Measurements from ENCODE around the gene AJUBA. TPM values are rescaled to one million over a fixed set of nuclear protein-coding genes. Genes with fewer than 3 reads are reported as not detected.
"Not testable (repeated sequence)": the region's sequence is repeated elsewhere in the genome, so short reads cannot be mapped to it uniquely, and the experiment has no call there.

Gene AJUBA
- total RNA-seq, 1 experiment from 2014 or later, result 47.3 TPM

DNA sequence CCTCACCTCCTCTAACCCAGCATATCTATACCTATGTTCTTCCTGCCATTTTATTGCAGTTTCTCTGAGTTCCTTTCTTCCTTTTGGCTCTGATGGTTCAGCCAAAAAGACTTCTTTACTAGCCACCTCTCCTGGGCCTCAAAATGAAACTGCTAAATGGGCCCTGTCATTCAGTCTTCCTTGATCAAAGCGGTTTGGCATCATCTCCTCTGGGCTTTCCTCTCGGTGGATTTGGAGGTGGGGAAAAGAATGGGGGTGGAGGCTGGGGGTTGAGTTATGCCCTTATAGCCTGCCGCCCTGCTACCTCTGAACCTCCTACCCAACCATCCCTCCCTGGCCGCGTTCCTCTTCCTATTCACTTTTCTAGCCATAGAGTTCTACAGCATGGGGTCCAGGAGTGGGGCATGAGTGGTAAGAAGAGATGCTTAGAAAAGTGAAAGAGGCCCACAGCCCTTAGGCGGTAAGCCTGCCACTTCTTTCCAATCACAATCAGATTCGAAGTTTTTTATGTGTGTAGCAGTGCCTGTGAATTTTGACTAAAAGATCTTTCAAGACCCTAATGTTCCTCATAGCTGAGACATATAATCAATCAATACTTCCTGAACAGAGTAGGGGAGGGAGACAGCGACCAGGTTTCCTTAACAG lies 2.5 kb downstream of the AJUBA start:
- Histone ChIP-seq H3K27me3 (no peaks in the 10 kb centered on the region), H3K9me3 (replicated peaks) (no peaks in the 10 kb centered on the region), H3K4me3 (peak overlapping the region; percentile 91), H3K36me3 (peaks cover 29% of the 10 kb centered on the region), H3K27ac (peak overlapping the region; percentile 88), H3K4me1 (peaks cover 31% of the 10 kb centered on the region)
- peak; percentile 27 to 49 for DNase-seq

DNA sequence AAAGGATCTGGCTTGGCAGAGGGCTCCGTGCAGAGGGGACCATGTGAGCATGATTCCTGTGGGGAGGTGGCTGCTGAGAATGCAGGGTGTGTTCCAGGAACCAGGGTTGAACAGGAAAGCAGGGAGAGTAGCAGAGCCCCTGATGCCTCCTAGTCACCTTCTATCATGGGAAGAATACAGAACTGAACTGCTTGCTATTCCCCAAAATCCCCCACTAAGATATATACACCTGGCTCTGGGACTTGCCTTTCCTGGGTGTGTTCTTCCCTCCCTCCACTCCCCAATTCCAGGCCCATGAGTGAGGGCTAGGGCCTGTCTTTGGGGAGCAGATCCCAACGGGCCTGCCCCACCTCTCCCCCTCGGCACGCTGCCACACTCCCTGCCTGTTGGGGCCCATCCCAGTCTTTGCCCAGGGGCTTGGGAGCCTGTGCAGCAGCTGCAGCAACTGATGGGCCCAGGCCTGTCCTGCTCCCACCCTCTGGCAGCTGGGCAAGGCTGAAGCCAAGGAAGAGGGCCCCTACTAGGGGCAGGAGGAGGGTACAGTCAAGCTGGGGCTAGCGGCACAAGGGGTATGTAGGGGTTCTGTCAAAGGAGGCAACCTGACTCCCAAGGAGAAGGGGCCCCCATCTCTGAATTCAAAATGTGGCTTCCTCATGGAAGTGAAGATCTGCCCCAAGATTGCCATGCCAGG lies 3.2 kb downstream of the AJUBA start:
- Histone ChIP-seq H3K4me1 (peaks cover 31% of the 10 kb centered on the region), H3K36me3 (peaks cover 37% of the 10 kb centered on the region), H3K9me3 (replicated peaks) (no peaks in the 10 kb centered on the region)

DNA sequence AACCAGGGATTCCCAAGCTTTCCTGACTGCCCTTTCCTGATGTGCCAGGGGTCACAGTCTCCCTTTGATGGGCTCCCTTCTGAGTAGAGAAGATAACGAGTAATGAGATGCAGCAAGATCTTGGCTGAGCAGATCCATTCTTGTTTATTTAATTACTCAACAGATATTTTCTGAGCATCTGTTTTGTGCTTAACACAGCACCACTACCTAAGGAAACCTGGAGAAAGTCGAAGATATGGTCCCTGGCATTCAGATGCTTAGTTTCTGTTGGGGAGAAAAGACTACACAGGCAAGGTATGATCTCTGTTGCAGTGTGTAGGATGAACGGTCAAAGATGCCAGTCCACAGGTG lies 3.9 kb downstream of the AJUBA start:
- Histone ChIP-seq H3K4me1 (peaks cover 31% of the 10 kb centered on the region), H3K4me3 (peak overlapping the region; percentile 91), H3K27me3 (no peaks in the 10 kb centered on the region), H3K36me3 (peaks cover 43% of the 10 kb centered on the region), H3K9me3 (replicated peaks) (no peaks in the 10 kb centered on the region), H3K27ac (peak overlapping the region; percentile 88)
- DNase-seq, result no peak

More for the DNA sequence above, 3.2 kb downstream of the AJUBA start:
- peak overlapping the region; percentile 88 for H3K27ac ChIP-seq
- peak; percentile 88 to 91 for DNase-seq
- H3K27me3 ChIP-seq, result no peaks in the 10 kb centered on the region
- peak overlapping the region; percentile 91 for H3K4me3 ChIP-seq

DNA sequence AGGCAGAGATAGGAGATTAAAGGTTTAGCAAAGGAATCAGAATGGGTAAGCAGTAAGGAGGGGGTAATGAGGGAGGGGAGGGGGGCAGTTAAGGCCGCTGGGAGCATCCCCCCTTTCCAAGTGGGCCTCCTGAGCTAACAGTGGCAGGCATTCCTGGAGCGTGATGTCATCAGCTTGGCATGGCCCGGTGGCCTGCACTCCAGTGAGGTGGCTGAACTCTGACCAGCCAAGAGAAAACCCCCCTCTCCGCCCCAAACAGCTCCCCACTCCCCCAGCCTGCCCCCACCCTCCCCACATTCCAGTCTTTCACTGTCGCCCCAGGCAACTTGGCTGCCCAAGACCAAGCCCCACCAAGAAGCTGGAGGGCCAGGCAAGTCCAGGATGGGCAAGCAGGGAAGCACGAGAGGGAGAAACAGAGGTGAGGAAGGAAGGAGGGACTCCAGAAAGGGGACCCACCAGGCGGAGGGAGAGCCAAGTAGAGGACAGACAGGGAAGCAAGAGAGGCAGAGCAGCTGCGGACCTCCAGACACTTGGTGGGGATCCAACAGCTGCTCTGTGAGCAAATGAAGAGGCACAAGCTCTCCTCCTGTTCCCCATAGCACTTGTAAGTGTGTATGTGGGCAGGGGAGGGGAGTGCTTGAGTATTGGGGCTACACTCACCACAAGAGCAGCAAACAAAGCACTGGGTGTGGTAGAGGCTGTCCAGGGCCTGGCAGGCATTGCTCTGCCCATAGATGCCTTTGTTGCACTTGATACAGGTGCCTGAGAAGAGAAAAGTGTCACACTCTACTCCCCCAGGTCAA lies 4.5 kb downstream of the AJUBA start:
- Histone ChIP-seq H3K4me3 (peak overlapping the region; percentile 91), H3K27ac (peak overlapping the region; percentile 88), H3K9me3 (replicated peaks) (no peaks in the 10 kb centered on the region), H3K36me3 (peaks cover 49% of the 10 kb centered on the region), H3K27me3 (no peaks in the 10 kb centered on the region), H3K4me1 (peaks cover 29% of the 10 kb centered on the region)
- peak; percentile 96 for DNase-seq

DNA sequence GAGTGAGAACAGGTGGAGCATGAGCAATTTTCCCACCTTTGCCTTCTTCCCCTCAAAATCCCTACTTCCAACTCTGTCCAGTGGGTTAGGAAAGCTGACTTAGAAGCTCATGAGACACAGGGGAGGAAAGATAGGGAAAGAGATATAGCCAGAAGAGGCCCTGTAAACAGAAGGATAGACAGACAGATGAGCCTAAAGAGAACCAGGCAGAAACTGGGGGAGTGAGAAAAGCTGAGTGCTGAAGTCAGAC lies 5.0 kb downstream of the AJUBA start:
- Histone ChIP-seq H3K4me1 (peaks cover 29% of the 10 kb centered on the region), H3K27ac (peak overlapping the region; percentile 88), H3K27me3 (no peaks in the 10 kb centered on the region), H3K4me3 (peak overlapping the region; percentile 34), H3K9me3 (replicated peaks) (no peaks in the 10 kb centered on the region), H3K36me3 (peaks cover 55% of the 10 kb centered on the region)
- DNase-seq, result no peak

DNA sequence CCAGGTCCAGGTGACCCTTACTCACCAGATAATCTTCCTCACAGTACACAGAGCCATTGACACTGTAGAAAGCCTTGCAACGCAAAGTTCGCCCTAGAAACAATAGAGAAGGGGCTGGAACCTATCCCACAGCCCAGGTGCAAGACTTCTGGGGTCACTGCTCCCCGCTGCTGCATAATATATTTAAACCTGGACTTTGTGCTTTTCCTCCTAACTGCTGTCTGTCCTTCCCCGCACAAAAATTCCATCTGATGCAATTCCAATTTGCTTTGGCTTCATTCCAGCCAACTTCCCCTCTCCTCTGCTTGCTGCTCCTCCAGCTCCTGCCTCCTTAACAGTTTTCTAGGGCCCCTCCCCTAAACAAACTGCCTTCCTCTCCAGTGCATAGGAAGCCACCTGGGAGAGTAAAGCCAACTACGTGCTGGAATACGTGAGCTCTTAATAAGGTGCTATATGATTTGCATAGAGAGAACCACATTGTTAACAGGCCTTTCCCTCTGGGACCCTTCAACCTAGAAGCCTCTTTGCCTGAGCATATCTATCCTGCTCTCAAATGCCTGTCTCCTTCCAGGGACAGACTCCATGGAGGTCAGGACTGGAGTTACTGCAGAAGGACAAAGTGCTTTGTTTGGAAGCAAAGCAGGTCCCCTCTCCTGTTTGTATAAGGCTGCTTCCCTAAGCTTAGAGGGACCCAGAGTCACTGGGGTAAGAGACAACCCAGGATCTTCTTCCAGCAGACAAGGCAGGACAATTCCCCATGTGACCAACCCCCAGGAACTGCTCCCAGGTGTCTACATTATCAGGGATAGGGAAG lies 5.5 kb downstream of the AJUBA start:
- peaks cover 60% of the 10 kb centered on the region for H3K36me3 ChIP-seq
- peak in 1 of 2 experiments; percentile 47 for DNase-seq

DNA sequence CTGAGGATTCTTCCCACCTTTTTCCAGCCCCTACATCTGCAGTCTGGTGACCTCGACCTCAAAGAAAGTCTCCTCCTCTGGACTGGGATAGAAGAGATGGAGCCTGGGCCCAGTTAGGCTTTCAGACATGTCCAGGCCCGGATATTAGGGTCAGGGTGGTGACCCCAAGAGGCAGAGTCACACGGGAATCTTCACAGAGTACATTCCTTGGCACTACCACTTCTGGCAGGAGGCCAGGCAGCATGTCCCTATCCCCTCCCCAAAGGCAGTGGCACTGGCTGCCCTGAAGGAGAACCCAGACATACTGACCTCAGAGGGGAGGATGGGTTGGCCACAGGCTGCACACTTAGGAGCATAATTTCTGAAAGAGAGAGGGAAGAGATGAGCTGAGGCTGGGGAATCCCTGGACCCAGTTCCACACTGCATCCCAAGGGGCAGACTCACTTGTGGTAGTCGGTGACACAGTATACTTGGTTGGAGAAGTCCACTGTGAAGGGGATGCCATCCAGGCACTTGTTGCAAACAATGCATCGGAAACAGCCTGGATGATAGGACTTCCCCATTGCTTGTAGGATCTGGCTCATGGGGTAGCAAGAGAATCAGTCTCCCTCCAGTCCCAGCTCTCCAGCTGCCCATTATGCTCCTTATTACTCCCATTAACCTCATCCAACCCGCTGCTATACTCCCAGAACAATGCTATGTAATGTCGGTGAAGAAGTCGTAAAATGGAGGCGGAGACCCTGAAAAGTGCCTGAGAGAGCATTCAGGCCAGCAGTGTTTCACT lies 7.6 kb downstream of the AJUBA start:
- DNase-seq, result no peak
- H3K4me1 ChIP-seq, result peaks cover 29% of the 10 kb centered on the region
- no peak overlapping the region for H3K4me3 ChIP-seq
- H3K27ac ChIP-seq, result no peak overlapping the region
- peaks cover 65% of the 10 kb centered on the region for H3K36me3 ChIP-seq
- H3K9me3 ChIP-seq (replicated peaks), result no peaks in the 10 kb centered on the region
- H3K27me3 ChIP-seq, result no peaks in the 10 kb centered on the region

More for the DNA sequence above, 5.5 kb downstream of the AJUBA start:
- Histone ChIP-seq H3K4me3 (peak overlapping the region; percentile 34), H3K9me3 (replicated peaks) (no peaks in the 10 kb centered on the region), H3K27me3 (no peaks in the 10 kb centered on the region), H3K27ac (peak overlapping the region; percentile 88), H3K4me1 (peaks cover 29% of the 10 kb centered on the region)

DNA sequence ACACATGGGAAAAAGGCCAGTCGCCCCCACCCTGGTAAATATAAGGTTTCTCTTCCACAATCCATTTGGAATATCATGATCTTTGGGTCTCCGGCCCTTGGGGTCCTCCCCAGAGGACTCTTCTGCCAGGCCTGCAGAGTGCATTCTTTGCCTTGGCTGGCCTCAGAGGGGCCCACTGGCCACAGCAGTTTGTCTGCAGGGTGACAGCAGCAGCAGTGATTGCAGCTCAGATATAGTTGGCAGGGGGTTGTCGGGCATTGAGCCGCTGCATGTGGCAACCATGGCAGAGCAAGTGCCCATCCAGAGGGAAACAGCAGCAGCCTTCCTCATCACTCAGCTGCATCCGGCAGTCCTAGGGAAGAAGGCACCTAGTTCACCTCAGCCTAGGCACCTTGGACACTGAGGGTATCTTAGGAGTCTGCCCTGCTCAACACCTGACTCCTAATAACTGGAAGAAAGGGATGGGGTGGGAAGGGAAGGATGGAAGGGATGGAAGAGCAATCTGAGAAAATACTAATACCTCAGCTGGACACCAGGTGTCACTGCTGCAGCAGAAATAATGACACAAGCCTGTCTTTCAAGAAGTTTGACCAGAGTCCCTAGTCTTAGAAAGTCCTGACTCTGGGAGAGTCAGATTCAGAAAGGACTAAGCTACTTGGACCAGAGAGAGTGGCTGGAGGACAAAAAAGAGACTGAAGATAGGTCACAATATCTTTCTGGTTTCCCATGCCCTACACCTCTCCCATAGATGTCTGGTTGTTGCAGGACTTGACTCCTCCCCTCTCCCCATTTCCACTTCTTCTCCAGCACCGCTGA lies 8.9 kb downstream of the AJUBA start:
- peak; percentile 36 to 78 for DNase-seq
- H3K27ac ChIP-seq, result no peak overlapping the region
- H3K4me3 ChIP-seq, result no peak overlapping the region
- no peaks in the 10 kb centered on the region for H3K27me3 ChIP-seq
- peaks cover 21% of the 10 kb centered on the region for H3K4me1 ChIP-seq
- peaks cover 66% of the 10 kb centered on the region for H3K36me3 ChIP-seq
- no peaks in the 10 kb centered on the region for H3K9me3 ChIP-seq (replicated peaks)

DNA sequence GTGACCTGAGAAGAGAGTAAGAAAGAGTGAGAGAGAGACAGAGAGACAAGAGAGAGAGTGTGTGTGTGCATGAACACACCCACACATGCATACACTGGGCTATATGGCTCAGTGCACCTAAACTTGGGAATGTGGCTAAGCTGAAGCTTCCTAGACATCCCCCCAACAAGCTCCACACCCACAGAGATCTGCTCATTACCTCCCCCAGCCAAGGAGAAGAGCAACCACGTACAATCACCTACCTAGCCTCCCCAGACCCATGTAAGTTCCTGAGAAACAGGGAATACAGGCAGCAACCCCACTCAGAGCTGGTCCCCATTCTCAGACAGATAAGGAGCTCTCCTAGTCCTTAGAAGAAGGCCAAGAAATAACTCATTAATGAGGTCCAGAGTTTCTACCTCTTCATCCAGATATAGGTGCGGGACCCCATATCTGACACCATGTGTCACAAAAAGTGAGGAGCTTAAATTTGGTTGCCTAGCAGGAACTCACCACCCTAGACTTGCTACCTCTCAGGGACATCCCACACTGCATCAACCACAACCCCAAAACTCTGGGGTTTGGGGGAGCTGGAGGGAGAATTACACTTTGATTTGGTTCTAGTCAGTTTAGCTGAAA lies 9.9 kb downstream of the AJUBA start:
- peaks cover 66% of the 10 kb centered on the region for H3K36me3 ChIP-seq
- H3K27me3 ChIP-seq, result no peaks in the 10 kb centered on the region
- no peak for DNase-seq
- H3K27ac ChIP-seq, result no peak overlapping the region
- H3K9me3 ChIP-seq (replicated peaks), result no peaks in the 10 kb centered on the region
- H3K4me3 ChIP-seq, result no peak overlapping the region
- H3K4me1 ChIP-seq, result peaks cover 14% of the 10 kb centered on the region

DNA sequence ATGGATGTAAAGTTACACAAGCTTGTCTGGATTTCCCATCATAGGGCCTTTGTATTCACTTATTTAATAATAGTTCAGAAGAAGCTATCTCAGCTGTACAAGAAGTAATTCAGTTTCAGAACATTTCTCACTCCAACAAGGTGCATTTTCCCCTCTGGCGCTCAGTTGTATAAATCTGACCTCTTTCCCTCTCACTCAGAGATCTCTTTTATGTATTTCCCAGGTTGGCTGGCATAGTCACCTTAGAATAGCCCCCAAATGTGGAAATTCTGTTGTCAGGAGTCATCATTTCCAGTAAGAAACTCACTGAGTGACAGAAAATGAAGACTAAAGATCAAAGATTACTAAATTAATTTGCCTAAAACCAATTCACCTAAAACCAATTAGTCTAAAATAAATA lies 11.2 kb downstream of the AJUBA start:
- no peaks in the 10 kb centered on the region for H3K9me3 ChIP-seq (replicated peaks)
- H3K27ac ChIP-seq, result no peak overlapping the region
- peaks cover 1% of the 10 kb centered on the region; the same call in 1 of the 2 replicates for H3K4me1 ChIP-seq
- peaks cover 54% of the 10 kb centered on the region for H3K36me3 ChIP-seq
- no peak overlapping the region for H3K4me3 ChIP-seq
- no peak for DNase-seq
- no peaks in the 10 kb centered on the region for H3K27me3 ChIP-seq

DNA sequence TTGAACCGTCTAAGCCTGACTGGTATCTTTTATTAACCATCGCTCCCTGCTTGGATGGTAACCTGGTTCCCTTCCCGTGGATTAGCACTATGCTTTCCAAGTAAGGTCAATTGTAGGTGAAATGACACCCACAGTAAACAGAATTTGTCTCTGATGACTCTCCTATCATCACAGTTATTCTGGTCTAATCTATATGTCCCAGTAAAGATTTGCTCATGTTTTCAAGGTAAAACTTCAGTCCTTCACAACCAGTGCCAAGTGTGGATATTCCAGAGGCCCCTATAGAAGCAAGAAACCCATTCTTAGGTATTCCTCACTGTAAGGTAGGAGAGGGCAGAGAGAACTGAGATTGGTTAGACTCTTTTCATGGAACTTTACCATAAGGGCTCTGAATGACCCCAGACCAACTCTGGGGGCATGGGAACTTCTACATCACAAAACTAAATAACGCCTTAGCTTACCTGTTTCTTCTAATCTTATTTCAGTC lies 15.5 kb downstream of the AJUBA start:
- H3K27ac ChIP-seq, result no peak overlapping the region
- no peaks in the 10 kb centered on the region for H3K27me3 ChIP-seq
- DNase-seq, result no peak
- H3K4me3 ChIP-seq, result no peak overlapping the region
- no peaks in the 10 kb centered on the region for H3K4me1 ChIP-seq
- H3K36me3 ChIP-seq, result peaks cover 16% of the 10 kb centered on the region
- no peaks in the 10 kb centered on the region for H3K9me3 ChIP-seq (replicated peaks)

DNA sequence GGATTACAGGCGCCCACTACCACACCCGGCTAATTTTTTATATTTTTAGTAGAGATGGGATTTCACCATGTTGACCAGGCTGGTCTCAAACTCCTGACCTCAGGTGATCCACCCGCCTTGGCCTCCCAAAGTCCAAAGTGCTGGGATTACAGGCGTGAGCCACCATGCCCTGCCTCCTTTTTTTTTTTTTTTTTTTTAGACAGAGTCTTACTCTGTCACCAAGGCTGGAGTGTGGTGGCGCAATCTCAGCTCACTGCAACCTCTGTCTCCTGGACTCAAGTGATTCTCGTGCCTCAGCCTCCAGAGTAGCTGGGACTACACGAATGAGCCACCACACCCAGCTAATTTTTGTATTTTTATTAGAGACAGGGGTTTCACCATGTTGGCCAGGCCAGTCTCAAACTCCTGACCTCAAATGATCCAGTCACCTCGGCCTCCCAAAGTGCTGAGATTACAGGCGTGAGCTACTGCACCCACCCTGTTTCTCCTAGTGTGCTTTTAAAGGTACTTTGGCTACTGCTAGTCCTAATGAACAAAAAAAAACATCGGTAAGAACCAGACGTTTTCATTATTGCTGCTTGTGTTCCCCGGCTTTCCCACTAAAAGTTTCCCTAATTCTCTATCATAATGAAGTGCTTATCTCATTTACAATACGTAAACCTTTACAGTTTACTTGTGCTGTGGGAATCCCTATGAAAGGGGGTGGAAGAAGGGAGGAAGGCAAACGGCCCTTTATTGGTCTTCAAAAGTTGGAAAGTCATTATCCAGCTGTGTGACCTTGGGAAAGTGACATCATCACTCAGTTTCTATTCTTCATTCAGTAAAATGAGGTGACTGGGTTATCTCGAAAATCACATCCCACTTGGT lies 16.2 kb downstream of the AJUBA start:
- H3K27ac ChIP-seq; DNase-seq; H3K4me3 ChIP-seq; H3K9me3 ChIP-seq (replicated peaks); H3K27me3 ChIP-seq; H3K4me1 ChIP-seq; H3K36me3 ChIP-seq: not testable (repeated sequence)
